Keratinocyte (primary cell): ENCODE measurements around the gene LRP1B. TPM values are rescaled to one million over a fixed set of nuclear protein-coding genes. Genes with fewer than 3 reads are reported as not detected.

Experiments used
- DNase-seq: peaks from one replicate; pipeline ENCODE4 v3.0.0-alpha.2; 2011; ENCODE audit warnings: low read depth, missing footprints, low spot score
- FAIRE-seq: peaks from 2 replicates; lab custom pipeline; 2011; peaks lifted over from hg19 to GRCh38; lab: Jason Lieb, UNC
- H2AFZ ChIP-seq: 2 replicates; pipeline ENCODE4 v1.6.0; 2012; ENCODE audit warnings: low read length, control low read depth, inconsistent platforms; ENCODE audit not compliant: control insufficient read depth
- H3K27ac ChIP-seq: 2 replicates; pipeline ENCODE4 v1.5.1; 2011; ENCODE audit warnings: low read length; ENCODE audit not compliant: control insufficient read depth, insufficient read depth
- H3K27me3 ChIP-seq: 3 replicates; pipeline ENCODE4 v1.6.0; 2011; ENCODE audit warnings: low read length; ENCODE audit not compliant: control insufficient read depth, insufficient read depth; ENCODE audit errors: extremely low read depth
- H3K36me3 ChIP-seq, 2 experiments: 2 replicates in 1 of 2; 3 replicates in 1 of 2; pipeline ENCODE4 v1.5.1; 2011; ENCODE audit warnings: low read length in 2 of 2, mild to moderate bottlenecking in 1 of 2; ENCODE audit not compliant: control insufficient read depth in 2 of 2, insufficient read depth in 2 of 2; ENCODE audit errors: extremely low read depth in 1 of 2
- H3K4me1 ChIP-seq: 3 replicates; pipeline ENCODE4 v1.5.1; 2011; ENCODE audit warnings: low read length; ENCODE audit not compliant: control insufficient read depth, insufficient read depth; ENCODE audit errors: extremely low read depth
- H3K4me2 ChIP-seq: 3 replicates; pipeline ENCODE4 v1.6.0; 2011; ENCODE audit warnings: low read depth, low read length; ENCODE audit not compliant: control insufficient read depth, insufficient read depth; ENCODE audit errors: extremely low read depth
- H3K4me3 ChIP-seq, 3 experiments: fragments of 200-600 bp in 1 of 3; sonication (generic) in 1 of 3; 2 replicates in 2 of 3; 3 replicates in 1 of 3; pipeline ENCODE4 v1.5.1; 2011 to 2016; ENCODE audit warnings: low read length in 3 of 3, mild to moderate bottlenecking in 3 of 3, control low read depth in 2 of 3, inconsistent platforms in 1 of 3, low read depth in 1 of 3, mixed read lengths in 1 of 3, mixed run types in 1 of 3, moderate library complexity in 1 of 3; ENCODE audit not compliant: control insufficient read depth in 2 of 3, insufficient read depth in 2 of 3; ENCODE audit errors: extremely low read depth in 1 of 3
- H3K79me2 ChIP-seq: 2 replicates; pipeline ENCODE4 v1.6.0; 2012; ENCODE audit warnings: low read length; ENCODE audit not compliant: control insufficient read depth, insufficient read depth
- H3K9ac ChIP-seq: 3 replicates; pipeline ENCODE4 v1.6.0; 2011; ENCODE audit warnings: low read length; ENCODE audit not compliant: control insufficient read depth, insufficient read depth; ENCODE audit errors: extremely low read depth
- H3K9me1 ChIP-seq: 3 replicates; pipeline ENCODE4 v1.6.0; 2011; ENCODE audit warnings: low read length; ENCODE audit not compliant: control insufficient read depth, insufficient read depth; ENCODE audit errors: extremely low read depth
- H3K9me3 ChIP-seq: 2 replicates; pipeline ENCODE4 v1.5.1; 2012; ENCODE audit warnings: low read depth, low read length; ENCODE audit not compliant: control insufficient read depth
- H4K20me1 ChIP-seq: 3 replicates; pipeline ENCODE4 v1.6.0; 2011; ENCODE audit warnings: low read length; ENCODE audit not compliant: control insufficient read depth, insufficient read depth; ENCODE audit errors: extremely low read depth
- CTCF ChIP-seq, 3 experiments: IDR thresholded peaks in 1 of 3; conservative IDR thresholded peaks in 1 of 3; optimal IDR thresholded peaks in 1 of 3; 2 replicates in 2 of 3; 3 replicates in 1 of 3; pipeline versions ENCODE3 to v1.5.1; 2011; ENCODE audit warnings: low read length in 3 of 3, mild to moderate bottlenecking in 3 of 3, moderate library complexity in 2 of 3, control low read depth in 1 of 3, inconsistent platforms in 1 of 3; ENCODE audit not compliant: insufficient read depth in 2 of 3; ENCODE audit errors: extremely low read depth in 1 of 3
- EZH2 ChIP-seq: IDR thresholded peaks from one replicate; pipeline ENCODE4 v1.6.1; 2012; ENCODE audit warnings: inconsistent platforms, mild to moderate bottlenecking, low read length, moderate library complexity
- dilution Hi-C: fragments of 300-500 bp; cut with MboI; formaldehyde crosslinking; loops from one replicate; pipeline ENCODE4 v1.7.0; 2020; ENCODE audit warnings: low sequenced_read_pairs; ENCODE audit not compliant: extremely low pct_ligation_motif_present
- polyA plus RNA-seq, 5 experiments: library from polyadenylated mRNA; depleted of rRNA in 3 of 5; stranded (reverse) in 3 of 5; stranded (forward) in 1 of 5; unstranded in 1 of 5; fragments of >200 nt; gene quantifications; 1 replicate in 1 of 5; 2 replicates in 3 of 5; 3 replicates in 1 of 5; pipeline versions ENCODE4 v1.2.1 to v1.2.3, GENCODE V29; 2011 to 2012; ENCODE audit warnings: missing spikeins in 2 of 5, low read depth in 1 of 5, low replicate concordance in 1 of 5

The LRP1B gene
- polyA plus RNA-seq, 1 donor (not counting 4 experiments of a cell fraction or from before 2014, with no cell fraction given): not detected

- Histone ChIP-seq H3K9ac (no peak overlapping the region), H3K4me2 (no peak overlapping the region), H3K36me3 (no peaks in the 10 kb centered on the region), H3K27me3 (no peaks in the 10 kb centered on the region), H4K20me1 (no peaks in the 10 kb centered on the region), H3K4me3 (no peak overlapping the region), H3K4me1 (no peaks in the 10 kb centered on the region), H3K79me2 (no peaks in the 10 kb centered on the region), H3K9me1 (no peaks in the 10 kb centered on the region), H2AFZ (no peak overlapping the region), H3K27ac (no peak overlapping the region), H3K9me3 (no peaks in the 10 kb centered on the region)
- FAIRE-seq (no peak), DNase-seq (no peak)
- TF ChIP-seq EZH2 (no peak), CTCF (optimal IDR thresholded peaks at IDR 0.05 in 1 of 3, IDR thresholded peaks at IDR 0.05 in 1 of 3, conservative IDR thresholded peaks at IDR 0.05 in 1 of 3; ENCODE audit: extremely low read depth in 1 of 3, insufficient read depth in 2 of 3, low read length in 3 of 3) (no peak)
- dilution Hi-C loops: no loop called here
These were observed 1487.0 kb downstream of the LRP1B start for GRCh38 chr2:140643761-140644187.

- Histone ChIP-seq H3K4me2 (no peak overlapping the region), H3K9me1 (no peaks in the 10 kb centered on the region), H2AFZ (no peak overlapping the region), H3K27ac (no peak overlapping the region), H3K79me2 (no peaks in the 10 kb centered on the region), H3K27me3 (no peaks in the 10 kb centered on the region), H3K9ac (no peak overlapping the region), H3K36me3 (no peaks in the 10 kb centered on the region), H3K4me1 (no peaks in the 10 kb centered on the region), H4K20me1 (no peaks in the 10 kb centered on the region), H3K4me3 (no peak overlapping the region), H3K9me3 (no peaks in the 10 kb centered on the region)
- no peak for FAIRE-seq
- dilution Hi-C loops: no loop called here
- TF ChIP-seq CTCF (optimal IDR thresholded peaks at IDR 0.05 in 1 of 3, IDR thresholded peaks at IDR 0.05 in 1 of 3, conservative IDR thresholded peaks at IDR 0.05 in 1 of 3; ENCODE audit: extremely low read depth in 1 of 3, insufficient read depth in 2 of 3, low read length in 3 of 3) (no peak), EZH2 (no peak)
- no peak for DNase-seq
These were observed 1489.7 kb downstream of the LRP1B start for GRCh38 chr2:140641163-140641562.
